ENCODE data around the gene SATB1. TPM values are rescaled to one million over a fixed set of nuclear protein-coding genes. Genes with fewer than 3 reads are reported as not detected.

The SATB1 gene
- total and polyA plus RNA-seq, 2 of the 8 experiments (the other 6 are each of a cell fraction or from before 2014, with no cell fraction given) = 18.8 to 28.0 TPM

GRCh38 chr3:18301781-18302180, 123.4 kb downstream of the SATB1 start:
- Histone ChIP-seq H3K9ac (replicated peaks in 1 of 4; ENCODE audit: extremely low read depth in 1 of 4, low read depth in 3 of 4, low read length in 3 of 4) (no peak overlapping the region), H2AK5ac (ENCODE audit: low read depth, low read length) (no peak overlapping the region), H4K20me1 (replicated peaks in 1 of 2; ENCODE audit: control insufficient read depth in 1 of 2, insufficient read depth in 2 of 2, low read length in 2 of 2) (no peaks in the 10 kb centered on the region), H2BK20ac (ENCODE audit: low read length) (no peak overlapping the region), H3K18ac (ENCODE audit: extremely low read depth, low read length) (no peak overlapping the region), H4K5ac (ENCODE audit: insufficient read length, low read depth, low read length) (no peak overlapping the region), H3K4me2 (ENCODE audit: insufficient read depth in 1 of 2, low read depth in 2 of 2, low read length in 2 of 2) (no peak overlapping the region), H3K79me1 (ENCODE audit: low read depth, low read length) (no peaks in the 10 kb centered on the region), H3K56ac (replicated peaks; ENCODE audit: insufficient read length, low read depth, low read length) (no peak overlapping the region), H2AFZ (ENCODE audit: low read length) (no peak overlapping the region), H3K79me2 (ENCODE audit: control insufficient read depth in 1 of 2, insufficient read depth in 2 of 2, low read length in 2 of 2) (no peaks in the 10 kb centered on the region), H2BK120ac (replicated peaks; ENCODE audit: low read depth, low read length) (no peak overlapping the region), H2BK5ac (ENCODE audit: low read depth, low read length) (no peak overlapping the region), H3K4ac (replicated peaks; ENCODE audit: insufficient read length, low read depth, low read length) (no peak overlapping the region), H3K27ac (ENCODE audit: low read depth, low read length) (no peak overlapping the region), H3K9me3 (ENCODE audit: insufficient read depth in 2 of 2, low read depth in 1 of 2, low read length in 1 of 2) (peaks cover 0 to 4% of the 10 kb centered on the region in 2 experiments; a peak in 2 of 4 replicates), H3K36me3 (ENCODE audit: control insufficient read depth in 2 of 4, insufficient read depth in 4 of 4, low read length in 3 of 4) (no peaks in the 10 kb centered on the region), H4K91ac (replicated peaks; ENCODE audit: insufficient read length, low read length) (no peak overlapping the region), H4K8ac (ENCODE audit: extremely low read depth, insufficient read depth, low read length) (no peak overlapping the region), H3K23me2 (ENCODE audit: low read depth, low read length) (no peaks in the 10 kb centered on the region), H2BK12ac (ENCODE audit: low read depth, low read length) (no peak overlapping the region), H3K4me3 (ENCODE audit: extremely low read depth in 1 of 4, insufficient read depth in 2 of 4, low read depth in 3 of 4, low read length in 4 of 4) (no peak overlapping the region), H3K14ac (ENCODE audit: insufficient read length) (no peak overlapping the region), H2BK15ac (ENCODE audit: low read length) (no peak overlapping the region), H3K4me1 (replicated peaks in 1 of 4; ENCODE audit: control insufficient read depth in 3 of 4, insufficient read depth in 4 of 4, low read length in 3 of 4) (no peaks in the 10 kb centered on the region), H3K23ac (ENCODE audit: insufficient read length) (no peak overlapping the region), H3K27me3 (replicated peaks in 1 of 4; ENCODE audit: control insufficient read depth in 3 of 4, extremely low read depth in 1 of 4, insufficient read depth in 3 of 4, low read length in 3 of 4) (no peaks in the 10 kb centered on the region)
- POLR2A ChIA-PET (ENCODE audit: partially characterized antibody) = interaction anchor here (1.2 kb wide), 1 partner anchor 10 kb away, joined by 3 read pairs; no protein-coding TSS in a partner anchor
- CTCF ChIA-PET (ENCODE audit: partially characterized antibody) = interaction anchor here (0.6 to 1.4 kb wide), 3 partner anchors 28 to 408 kb away, joined by 3 to 7 read pairs (median 3); no protein-coding TSS in a partner anchor
- DNase-seq (ENCODE audit: low read depth in 1 of 2, low spot score in 2 of 2) (no peak), FAIRE-seq (no peak)
- 87% methylated on average over 1 of the region's 1 CpG; no CpG with 5 or more reads in 1 of the 2 experiments for WGBS, 2 experiments (ENCODE audit: extremely low coverage in 1 of 2, insufficient coverage in 1 of 2, insufficient read length in 1 of 2, insufficient replicate concordance in 2 of 2, low coverage in 1 of 2, low lambda C conversion rate in 2 of 2, missing lambda C conversion rate in 1 of 2)
- TF ChIP-seq RXRA (IDR thresholded peaks at IDR 0.05; ENCODE audit: insufficient read depth, low read depth, low read length) = no peak
- no peak for TF ChIP-seq SIX5 (IDR thresholded peaks at IDR 0.05; ENCODE audit: low read depth, low read length)
- TF ChIP-seq CTBP2 (IDR thresholded peaks at IDR 0.05; ENCODE audit: borderline replicate concordance, insufficient read depth, insufficient read length, low read length) = no peak
- no peak for TF ChIP-seq CBX5 (IDR thresholded peaks at IDR 0.05; ENCODE audit: low read depth, low read length)
- no peak for TF ChIP-seq MAFK (IDR thresholded peaks at IDR 0.05; ENCODE audit: low read depth, low read length)
- no peak for TF ChIP-seq SP1 (IDR thresholded peaks at IDR 0.05; ENCODE audit: low read depth, low read length)
- no peak for TF ChIP-seq POLR2A (IDR thresholded peaks at IDR 0.05; ENCODE audit: control extremely low read depth in 1 of 2, low read depth in 2 of 2, low read length in 2 of 2)
- TF ChIP-seq RAD21 (IDR thresholded peaks at IDR 0.05 in 1 of 2, conservative IDR thresholded peaks at IDR 0.05 in 1 of 2; ENCODE audit: low read depth in 2 of 2, low read length in 2 of 2) = no peak
- TF ChIP-seq POLR2AphosphoS5 (IDR thresholded peaks at IDR 0.05; ENCODE audit: low read depth, low read length) = no peak
- TF ChIP-seq USF2 (IDR thresholded peaks at IDR 0.05; ENCODE audit: low read length) = no peak
- TF ChIP-seq BACH1 (IDR thresholded peaks at IDR 0.05; ENCODE audit: low read length) = no peak
- TF ChIP-seq SIRT6 (IDR thresholded peaks at IDR 0.05; ENCODE audit: low read length) = no peak
- TF ChIP-seq HDAC2 (IDR thresholded peaks at IDR 0.05; ENCODE audit: borderline replicate concordance in 1 of 2, low read depth in 2 of 2, low read length in 2 of 2) = no peak
- no peak for TF ChIP-seq RBBP5 (IDR thresholded peaks at IDR 0.05; ENCODE audit: borderline replicate concordance, low read depth, low read length)

Measured in H1 (cell line).